HuH-7 (cell line): ENCODE data around the gene NUCB1.
"Not testable (repeated sequence)": the region's sequence is repeated elsewhere in the genome, so short reads cannot be mapped to it uniquely, and the experiment has no call there.

ENCODE experiments used
- DNase-seq: peaks from one replicate; pipeline ENCODE4 v3.0.0; 2011; ENCODE audit warnings: low spot score

NUCB1 gene

DNA sequence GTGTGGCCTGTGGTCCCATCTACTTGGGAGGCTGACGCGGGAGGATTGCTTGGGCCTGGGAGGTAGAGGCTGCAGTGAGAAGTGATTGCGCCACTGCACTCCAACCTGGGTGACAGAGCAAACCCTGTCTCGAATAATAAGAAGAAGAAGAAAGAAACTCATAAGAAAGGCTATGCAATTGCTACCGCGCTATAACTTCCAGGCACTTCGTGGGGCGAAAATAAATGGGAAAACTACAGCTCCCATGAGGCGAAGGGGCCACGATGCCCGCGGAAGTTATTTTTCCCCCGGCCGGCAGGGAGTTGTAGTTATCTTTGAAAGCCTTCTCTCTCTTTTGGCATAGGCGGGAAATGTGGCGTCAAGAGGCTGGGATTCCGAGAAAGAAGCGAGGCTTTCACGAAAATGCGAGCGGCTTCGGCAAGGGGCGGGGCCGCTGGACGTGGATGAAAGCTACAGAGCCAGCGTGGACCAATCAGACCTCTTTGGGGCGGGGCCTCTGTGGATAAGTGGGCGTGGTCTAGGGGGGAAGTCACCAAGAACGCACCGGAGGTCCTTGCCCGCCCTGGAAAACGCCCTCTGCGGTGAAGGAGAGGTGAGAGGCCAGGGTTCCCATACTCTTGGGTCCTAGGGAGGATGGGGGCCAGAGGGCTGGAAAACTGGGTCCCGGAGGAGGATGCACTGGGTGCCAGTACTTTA, at the start of gene NUCB1:
Gene NUCB1, plus strand, starts transcription at position 532 of the 696 bp plus-strand sequence. CDS start 485 bp downstream, outside the sequence.
- peak; percentile 94 for DNase-seq

DNA sequence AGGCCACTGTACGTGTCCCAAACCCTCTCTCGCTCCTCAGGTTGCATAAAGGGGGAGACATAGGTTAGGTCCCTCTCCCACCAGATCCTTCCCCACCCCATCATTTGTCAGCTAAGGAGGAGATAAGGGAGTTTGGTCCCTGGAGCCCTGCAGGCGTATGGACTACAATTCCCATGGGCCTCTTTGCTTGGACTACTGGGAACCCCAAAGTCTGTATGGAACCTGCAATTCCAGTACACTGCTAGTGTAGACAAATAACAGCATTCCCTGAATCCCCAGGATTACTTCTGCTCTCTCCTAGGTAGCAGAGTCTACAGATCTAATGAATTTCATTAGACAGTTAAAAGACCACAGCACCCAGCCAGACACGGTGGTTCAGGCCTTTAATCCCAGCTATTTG, 47.8 kb upstream of the NUCB1 start:
- no peak for DNase-seq

GRCh38 chr19:48853483-48853882, 46.6 kb upstream of the NUCB1 start:
- no peak for DNase-seq

- DNase-seq, result no peak
Measured at GRCh38 chr19:48854103-48854502, 46.0 kb upstream of the NUCB1 start.

DNA sequence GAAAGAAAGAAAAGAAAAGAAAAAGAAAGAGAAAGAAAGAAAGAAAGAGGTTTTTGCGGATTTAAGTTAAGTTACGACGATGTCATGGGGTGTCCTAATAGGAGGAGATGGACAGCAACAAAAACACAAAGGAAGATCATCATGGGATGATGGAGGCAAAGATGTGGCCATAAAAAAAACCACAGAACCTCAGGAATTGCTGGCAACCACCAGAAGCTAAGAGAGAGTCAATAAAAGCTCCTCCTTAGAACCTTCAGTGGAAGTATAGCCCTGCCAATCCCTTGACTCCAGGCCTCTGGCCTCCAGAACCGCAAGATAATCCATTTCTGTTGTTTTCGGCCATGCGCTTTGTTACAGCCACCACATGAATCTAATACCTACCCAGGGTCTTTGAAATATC, 43.2 kb upstream of the NUCB1 start:
- no peak for DNase-seq

GRCh38 chr19:48858984-48859710, 41.0 kb upstream of the NUCB1 start:
- no peak for DNase-seq

GRCh38 chr19:48859711-48860572, 40.2 kb upstream of the NUCB1 start:
- DNase-seq, result no peak

DNA sequence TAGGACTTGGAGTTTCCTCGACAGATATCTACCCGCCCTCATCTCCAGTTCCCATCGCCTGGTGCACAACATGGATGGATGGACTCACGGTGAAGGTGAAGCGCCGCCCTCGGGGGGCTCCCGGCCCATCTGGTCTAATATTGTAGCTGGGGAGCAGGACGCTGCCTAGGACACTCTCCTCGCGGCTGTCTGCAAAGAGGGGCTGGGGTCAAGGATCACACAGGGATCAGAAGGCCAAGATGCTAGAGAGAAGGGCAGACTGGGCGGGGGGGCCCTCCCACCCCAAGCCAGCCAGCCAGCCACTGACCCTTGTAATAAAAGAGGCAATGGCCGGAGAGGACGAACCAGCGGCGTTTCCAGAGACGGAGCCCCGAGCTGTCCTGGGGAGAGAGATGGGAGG, 38.8 kb upstream of the NUCB1 start:
- DNase-seq, result no peak

DNA sequence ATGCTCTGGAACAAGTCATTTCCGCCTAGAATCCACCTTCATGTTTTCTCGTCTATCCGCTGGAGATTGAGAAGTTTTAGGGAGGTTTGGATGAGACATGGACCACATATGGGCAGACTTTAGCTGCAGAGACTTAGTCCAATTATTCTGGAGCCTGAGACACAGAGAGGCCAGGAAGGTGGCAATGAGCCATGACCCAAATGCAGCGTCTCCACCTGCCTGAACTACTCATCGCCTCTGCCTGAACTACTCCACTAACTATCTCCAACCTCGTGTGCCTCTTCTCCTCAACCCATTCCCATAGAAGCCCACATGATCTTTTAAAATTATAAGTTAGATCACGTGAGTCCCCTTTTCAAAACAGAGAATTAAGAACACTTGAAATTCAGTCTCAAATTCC, 37.3 kb upstream of the NUCB1 start:
- no peak for DNase-seq

GRCh38 chr19:48866692-48867091, 33.4 kb upstream of the NUCB1 start:
- no peak for DNase-seq

GRCh38 chr19:48867123-48867745, 32.9 kb upstream of the NUCB1 start:
- DNase-seq, result no peak

DNA sequence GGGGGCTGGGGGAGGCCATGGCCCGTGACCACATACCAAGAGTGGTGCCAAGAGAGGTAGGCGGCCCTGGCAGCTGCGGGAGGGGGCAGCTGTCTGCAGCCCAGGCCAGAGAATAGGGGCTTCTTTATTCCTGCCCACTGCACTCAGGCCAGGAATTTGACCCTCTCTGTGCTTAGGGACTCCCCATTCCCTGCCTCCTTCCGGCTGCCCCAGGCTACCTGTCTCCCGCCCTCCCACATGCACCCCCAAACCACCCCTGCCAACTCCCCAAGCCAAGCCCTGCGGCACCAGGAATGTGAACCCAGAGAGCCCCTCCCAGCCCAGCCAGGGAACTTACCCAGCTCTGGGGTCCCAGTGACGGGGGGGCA, 32.4 kb upstream of the NUCB1 start:
- DNase-seq, result no peak

DNA sequence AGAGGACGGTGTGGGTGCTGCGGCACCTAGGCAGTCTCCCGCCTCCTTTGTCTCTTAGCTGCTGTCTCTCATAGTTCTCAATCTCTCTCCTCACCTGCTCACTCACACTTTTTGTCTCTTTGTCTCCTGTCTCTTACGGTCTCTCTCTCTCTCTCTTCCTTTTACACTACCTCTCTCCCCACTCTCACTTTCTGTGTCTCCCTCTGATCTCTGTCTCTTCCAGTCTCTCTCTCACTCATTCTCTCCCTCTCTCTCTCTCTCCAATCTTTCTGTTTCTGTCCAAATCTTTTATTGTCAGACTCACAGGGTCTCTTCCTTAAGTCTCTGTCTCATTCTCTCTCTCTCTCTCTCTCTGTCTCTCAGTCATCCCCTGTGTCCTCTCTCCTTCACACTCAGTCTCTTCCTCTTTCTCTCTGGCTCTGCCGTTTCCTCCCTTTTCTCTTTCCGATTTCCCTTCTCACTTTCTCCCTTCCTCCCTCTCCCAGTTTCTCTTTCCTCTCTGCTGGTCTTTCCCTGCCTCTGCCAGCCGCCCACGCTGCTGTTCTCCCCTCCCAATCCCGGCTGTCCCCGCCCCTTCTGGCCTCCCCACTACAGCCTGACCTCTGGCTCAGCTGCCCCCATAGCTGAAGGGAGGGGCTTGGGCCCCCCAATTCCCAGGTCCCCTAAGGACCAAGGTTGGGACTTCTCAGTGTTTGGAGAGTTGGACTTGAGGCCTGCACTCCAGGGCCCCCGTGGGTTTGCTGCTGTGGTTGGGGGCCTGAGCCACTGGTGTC, 31.8 kb upstream of the NUCB1 start, which contains the start of gene PLEKHA4:
Gene PLEKHA4, minus strand, starts transcription at position 504 of the 773 bp plus-strand sequence. CDS start 997 bp downstream, outside the sequence.
- DNase-seq, result no peak

GRCh38 chr19:48870048-48870447, 30.1 kb upstream of the NUCB1 start:
- no peak for DNase-seq

DNA sequence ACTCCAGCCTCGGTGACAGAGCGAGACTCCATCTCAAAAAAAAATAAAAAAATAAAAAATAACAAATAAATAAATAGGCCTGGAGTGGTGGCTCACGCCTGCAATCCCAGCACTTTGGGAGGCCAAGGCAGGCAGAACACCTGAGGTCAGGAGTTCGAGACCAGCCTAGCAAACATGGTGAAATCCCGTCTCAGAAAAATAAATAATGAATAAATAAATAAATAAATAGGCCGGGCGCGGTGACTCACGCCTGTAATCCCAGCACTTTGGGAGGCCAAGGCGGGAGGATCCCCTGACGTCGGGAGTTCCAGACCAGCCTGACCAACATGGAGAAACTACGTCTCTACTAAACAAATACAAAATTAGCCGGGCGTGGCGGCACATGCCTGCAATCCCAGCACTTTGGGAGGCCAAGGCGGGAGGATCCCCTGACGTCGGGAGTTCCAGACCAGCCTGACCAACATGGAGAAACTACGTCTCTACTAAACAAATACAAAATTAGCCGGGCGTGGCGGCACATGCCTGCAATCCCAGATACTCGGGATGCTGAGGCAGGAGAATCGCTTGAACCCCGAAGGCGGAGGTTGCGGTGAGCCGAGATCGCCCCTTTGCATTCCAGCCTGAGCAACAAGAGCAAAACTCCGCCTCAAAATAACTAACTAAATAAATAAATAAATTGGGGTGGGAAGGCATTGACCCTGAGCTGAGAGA, 28.5 kb upstream of the NUCB1 start:
- not testable (repeated sequence) for DNase-seq

DNA sequence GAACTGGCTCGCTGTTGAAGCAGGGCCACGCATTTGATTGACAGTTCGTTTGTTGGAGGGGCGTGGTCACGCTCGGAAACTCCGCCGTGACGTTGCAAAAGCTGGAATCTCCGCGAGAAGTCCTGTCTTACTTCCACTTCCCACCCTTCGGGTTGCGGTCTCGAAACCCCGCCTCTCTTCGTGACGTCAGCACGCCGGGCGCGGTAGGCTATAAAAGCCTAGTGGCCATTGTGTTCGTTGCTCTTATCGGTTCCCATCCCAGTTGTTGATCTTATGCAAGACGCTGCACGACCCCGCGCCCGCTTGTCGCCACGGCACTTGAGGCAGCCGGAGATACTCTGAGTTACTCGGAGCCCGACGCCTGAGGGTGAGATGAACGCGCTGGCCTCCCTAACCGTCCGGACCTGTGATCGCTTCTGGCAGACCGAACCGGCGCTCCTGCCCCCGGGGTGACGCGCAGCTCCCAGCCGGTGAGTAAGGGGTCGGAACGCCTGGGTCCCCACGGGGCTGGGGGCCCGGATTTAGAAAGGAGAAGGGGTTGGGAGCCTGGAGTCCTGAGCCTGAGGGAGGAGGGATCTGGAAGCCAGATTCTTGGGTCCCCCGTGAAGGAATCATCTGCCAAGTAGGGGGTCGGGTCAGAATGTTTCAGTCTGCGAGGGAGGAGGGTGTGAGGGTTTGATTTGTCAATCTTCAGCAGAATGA, 27.8 kb upstream of the NUCB1 start, which contains the start of gene PPP1R15A:
Gene PPP1R15A, plus strand, starts transcription at position 240 of the 702 bp plus-strand sequence. CDS start 813 bp downstream, outside the sequence.
- peak; percentile 93 for DNase-seq

- peak; percentile 87 for DNase-seq
Measured at GRCh38 chr19:48872884-48873475, 27.1 kb upstream of the NUCB1 start.

DNA sequence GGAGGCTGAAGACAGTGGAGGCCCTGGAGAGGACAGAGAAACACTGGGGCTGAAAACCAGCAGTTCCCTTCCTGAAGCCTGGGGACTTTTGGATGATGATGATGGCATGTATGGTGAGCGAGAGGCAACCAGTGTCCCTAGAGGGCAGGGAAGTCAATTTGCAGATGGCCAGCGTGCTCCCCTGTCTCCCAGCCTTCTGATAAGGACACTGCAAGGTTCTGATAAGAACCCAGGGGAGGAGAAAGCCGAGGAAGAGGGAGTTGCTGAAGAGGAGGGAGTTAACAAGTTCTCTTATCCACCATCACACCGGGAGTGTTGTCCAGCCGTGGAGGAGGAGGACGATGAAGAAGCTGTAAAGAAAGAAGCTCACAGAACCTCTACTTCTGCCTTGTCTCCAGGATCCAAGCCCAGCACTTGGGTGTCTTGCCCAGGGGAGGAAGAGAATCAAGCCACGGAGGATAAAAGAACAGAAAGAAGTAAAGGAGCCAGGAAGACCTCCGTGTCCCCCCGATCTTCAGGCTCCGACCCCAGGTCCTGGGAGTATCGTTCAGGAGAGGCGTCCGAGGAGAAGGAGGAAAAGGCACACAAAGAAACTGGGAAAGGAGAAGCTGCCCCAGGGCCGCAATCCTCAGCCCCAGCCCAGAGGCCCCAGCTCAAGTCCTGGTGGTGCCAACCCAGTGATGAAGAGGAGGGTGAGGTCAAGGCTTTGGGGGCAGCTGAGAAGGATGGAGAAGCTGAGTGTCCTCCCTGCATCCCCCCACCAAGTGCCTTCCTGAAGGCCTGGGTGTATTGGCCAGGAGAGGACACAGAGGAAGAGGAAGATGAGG, 26.4 kb upstream of the NUCB1 start:
- DNase-seq, result no peak
